HG03066 (cell line): ENCODE data around the gene COX7A1.

Source experiments
- ATAC-seq: cut with Tn5 transposase; IDR thresholded peaks from one replicate; pipeline ENCODE4 v1.9.1; 2021; ENCODE audit warnings: low read depth; ENCODE audit not compliant: unreplicated experiment

The COX7A1 gene

DNA sequence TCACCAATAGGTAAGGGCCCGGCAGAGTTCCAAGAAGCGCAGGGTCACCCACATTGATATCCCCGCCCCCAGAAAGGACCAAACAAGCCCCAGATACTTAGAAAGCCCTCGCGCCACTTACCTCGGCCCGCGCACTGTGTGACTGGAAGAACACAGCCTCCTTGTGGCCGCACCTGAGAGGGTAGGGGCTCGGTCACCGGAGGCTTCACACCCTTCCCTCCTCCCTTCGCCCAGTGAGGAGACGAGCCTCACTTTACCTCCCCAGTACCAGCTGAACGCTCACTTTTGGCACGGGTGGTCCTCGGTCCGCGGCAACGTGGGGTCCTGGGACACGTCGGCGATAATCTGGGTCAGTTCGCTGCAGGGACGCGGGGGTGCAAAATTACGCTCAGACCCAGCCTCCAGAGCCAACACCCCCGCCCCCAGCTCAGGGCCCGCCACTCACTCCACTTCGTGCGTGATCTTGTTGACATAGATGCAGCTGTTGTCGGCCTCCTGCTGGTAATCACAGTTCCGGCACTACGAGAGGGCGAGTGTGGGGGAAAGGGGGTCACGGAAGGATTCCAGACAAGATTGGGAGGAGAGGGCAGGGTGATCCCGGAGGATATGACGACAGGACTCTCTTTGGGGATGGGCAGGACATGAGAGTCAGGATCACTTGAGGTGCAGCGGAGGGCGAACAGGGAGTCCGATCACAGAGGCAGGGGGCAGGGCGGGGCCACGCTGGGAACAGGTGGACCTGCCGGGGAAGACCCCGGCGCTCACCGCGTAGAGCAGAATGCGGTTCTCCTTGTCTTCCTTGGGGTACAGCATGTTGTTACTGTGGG, 38.1 kb downstream of the COX7A1 start:
- ATAC-seq = no peak

DNA sequence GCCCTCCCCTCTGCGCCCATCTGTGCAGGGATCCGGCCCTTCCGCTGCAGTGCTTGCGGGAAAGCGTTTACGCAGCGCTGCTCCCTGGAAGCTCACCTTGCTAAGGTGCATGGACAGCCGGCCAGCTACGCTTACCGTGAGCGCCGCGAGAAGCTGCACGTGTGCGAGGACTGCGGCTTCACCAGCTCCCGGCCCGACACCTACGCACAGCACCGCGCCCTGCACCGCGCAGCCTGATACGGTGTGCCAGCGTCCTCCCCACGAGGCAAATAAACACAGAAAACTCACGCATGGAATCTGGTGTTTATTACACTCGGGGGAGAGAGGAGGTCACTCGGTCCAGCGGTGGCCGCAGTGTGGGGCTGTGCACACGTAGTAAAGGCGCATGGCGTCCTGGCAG, 38.8 kb downstream of the COX7A1 start:
- ATAC-seq = no peak

DNA sequence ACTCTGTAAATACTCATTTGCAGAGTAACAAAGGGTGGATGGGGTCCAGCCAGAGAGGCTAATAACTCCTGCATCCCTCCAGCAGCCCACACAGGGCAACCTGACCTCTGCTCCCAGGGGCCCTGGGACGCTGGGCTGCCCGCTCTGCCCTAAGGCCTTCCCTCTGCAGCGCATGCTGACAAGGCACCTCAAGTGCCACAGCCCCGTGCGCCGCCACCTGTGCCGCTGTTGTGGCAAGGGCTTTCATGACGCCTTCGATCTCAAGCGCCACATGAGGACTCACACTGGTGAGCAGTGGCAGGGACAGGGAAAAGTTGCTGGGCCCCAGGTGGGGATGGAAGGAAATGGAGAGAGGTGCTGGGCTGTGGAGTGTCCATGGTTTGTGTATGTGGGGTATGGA, 39.6 kb downstream of the COX7A1 start:
- ATAC-seq = no peak

DNA sequence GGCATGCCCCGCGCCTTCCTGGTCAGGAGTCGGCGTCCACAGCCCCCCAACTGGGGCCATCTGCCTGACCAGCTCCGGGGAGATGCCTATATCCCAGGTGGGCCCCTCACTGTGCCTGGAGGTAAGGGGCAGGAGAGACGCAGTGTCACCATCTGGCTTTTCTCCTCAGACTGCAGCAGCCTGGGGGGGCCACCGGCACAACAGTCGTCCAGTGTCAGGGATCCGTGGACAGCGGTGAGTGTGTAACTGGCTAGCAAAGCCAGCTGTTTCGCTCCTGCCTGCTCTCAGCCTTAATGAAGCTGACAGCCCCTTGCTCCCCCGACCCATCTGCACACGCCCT, 41.1 kb downstream of the COX7A1 start:
- no peak for ATAC-seq

DNA sequence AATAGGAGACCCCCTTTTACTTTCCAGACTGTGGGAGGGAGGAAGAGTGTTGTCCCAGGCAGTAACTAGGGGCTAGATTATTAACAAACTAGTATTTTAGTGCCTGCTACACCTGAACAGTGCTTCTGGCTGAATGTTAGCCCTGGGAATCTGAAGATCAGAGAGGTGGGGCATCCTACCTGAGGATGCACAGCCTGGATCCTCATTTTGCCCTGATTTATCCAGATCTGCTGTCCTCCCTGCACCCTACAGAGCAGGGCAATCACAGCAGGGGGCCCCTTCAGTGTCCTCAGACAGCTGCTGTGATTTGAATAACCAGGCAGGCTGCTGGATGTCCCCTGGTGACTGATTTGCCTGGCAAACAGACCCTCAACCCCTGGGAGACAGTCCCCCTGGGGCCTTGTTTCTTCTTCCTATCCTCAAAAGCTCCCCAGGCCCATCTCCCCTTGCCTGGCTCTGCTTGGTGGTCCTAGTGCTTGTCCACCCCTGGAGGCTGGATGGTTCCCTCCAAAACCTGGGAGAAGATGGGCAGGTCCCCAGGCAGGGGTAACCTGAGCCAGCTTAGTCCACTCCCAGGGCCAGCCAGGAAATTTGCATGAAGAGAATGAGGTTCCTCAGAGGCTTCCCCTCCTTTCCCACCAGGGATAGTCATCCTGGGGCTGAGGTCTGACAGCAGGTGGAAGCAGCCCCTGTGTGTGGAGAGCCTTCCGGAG, 41.6 kb downstream of the COX7A1 start, which contains the start of gene OVOL3:
Gene OVOL3, plus strand, starts transcription at position 657 of the 713 bp plus-strand sequence. CDS start 60 bp downstream, outside the sequence.
- no peak for ATAC-seq

DNA sequence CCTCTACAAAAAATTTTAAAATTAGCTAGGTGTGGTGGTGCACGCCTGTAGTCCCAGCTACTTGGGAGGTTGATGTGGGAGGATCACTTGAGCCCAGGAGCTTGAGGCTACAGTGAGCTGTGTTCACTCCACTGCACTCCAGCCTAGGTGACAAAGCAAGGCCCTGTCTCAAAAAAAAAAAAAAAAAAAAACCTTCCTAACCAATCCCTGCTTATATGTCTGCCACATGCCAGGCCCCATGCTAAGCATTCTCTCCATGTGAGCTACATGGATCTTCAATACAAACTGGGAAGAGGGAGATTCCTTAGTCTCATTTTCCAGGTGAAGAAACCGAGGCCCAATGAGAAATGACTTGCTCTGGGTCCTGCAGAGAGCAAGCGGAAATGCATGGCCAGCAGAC, 43.6 kb downstream of the COX7A1 start:
- ATAC-seq = no peak

DNA sequence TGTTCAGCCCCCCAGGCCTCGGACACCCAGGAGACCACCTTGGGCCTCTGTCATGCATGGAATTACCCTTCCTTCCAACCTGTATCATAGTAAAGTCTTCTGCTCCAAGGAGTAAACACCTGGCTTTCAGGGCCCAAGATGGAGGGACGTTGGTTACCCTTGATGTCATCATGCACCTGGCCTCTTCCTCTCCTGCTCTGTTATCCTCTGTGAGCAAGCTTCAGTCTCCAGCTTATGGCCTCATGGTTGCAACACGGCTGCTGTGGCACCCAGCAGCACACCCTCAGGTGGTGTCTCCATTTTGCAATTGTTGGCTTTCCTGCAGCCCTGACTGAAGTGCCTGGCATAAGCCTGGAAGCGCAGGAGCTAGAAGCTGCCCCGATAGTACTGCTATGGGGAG, 45.3 kb downstream of the COX7A1 start:
- no peak for ATAC-seq

DNA sequence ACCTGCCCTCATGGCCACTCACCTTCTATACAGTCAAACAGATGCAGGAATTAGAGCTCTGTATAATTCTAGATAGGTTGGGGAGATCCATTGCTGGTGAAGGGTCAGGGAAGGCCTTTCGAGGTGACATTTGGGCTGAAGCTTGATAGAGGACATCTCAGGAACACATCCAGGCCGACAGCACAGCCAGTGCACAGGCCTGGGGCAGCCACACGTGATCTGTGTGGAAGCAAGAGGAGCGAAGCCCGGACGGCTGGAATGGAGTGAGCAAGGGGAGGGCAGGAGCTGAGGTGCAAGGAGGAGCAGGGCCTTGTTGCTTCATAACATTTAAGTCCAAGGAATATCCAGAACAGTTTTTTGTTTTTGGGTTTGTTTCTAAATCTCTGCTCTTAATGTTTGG, 45.8 kb downstream of the COX7A1 start:
- ATAC-seq = no peak

DNA sequence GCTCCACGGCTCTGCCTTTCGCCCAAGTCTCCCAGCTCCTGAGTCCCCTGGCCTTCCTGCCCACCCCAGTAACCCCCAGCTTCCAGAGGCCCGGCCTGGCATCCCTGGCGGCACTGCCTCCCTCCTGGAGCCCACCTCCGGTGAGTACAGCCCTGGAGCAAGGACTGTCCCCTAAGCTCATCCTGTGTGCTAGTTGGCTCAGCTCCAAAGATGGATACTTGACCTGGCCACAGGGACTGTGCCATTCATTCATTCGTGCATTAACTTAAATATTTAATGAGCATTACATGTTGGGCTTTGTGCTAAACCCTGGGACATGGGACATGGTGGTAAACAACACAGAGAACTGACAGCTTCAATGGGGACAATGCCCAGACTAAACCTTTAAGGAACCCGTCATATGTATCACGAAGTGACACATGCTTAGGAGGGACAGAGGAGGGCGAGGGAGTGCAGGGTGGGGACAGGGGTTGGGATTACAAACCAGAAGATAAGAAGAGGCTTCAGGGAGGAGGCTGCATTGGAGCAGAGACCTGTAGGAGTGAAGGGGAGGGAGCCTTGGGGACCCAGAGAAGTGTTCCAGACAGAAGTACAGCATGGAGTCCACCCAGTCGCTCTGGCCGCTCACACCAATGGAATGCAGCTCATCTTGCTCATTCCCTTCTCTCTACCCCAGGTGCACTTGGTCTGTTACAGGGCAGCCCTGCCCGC, 48.2 kb downstream of the COX7A1 start:
- no peak for ATAC-seq

DNA sequence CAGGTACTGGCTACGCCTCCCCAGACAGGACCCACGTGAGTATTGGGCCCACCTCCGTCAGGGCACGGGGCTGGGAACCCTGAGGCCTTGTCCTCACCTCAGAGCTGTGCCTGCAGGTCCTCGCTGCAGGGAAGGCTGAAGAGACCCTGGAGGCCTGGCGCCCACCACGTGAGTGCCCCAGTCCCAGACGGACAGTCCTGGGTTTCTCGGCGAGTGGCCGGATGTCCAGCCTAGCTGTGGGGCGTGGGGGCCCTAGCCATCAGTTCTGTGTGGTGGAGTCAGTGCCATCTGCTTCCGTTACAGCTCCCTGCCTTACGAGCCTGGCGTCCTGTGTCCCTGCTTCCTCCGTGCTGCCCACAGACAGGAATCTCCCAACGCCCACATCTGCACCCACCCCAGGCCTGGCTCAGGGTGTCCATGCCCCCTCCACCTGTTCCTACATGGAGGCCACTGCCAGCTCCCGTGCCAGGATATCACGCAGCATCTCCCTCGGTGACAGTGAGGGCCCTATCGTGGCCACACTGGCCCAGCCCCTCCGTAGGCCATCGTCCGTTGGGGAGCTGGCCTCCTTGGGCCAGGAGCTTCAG, 49.1 kb downstream of the COX7A1 start:
- no peak for ATAC-seq

DNA sequence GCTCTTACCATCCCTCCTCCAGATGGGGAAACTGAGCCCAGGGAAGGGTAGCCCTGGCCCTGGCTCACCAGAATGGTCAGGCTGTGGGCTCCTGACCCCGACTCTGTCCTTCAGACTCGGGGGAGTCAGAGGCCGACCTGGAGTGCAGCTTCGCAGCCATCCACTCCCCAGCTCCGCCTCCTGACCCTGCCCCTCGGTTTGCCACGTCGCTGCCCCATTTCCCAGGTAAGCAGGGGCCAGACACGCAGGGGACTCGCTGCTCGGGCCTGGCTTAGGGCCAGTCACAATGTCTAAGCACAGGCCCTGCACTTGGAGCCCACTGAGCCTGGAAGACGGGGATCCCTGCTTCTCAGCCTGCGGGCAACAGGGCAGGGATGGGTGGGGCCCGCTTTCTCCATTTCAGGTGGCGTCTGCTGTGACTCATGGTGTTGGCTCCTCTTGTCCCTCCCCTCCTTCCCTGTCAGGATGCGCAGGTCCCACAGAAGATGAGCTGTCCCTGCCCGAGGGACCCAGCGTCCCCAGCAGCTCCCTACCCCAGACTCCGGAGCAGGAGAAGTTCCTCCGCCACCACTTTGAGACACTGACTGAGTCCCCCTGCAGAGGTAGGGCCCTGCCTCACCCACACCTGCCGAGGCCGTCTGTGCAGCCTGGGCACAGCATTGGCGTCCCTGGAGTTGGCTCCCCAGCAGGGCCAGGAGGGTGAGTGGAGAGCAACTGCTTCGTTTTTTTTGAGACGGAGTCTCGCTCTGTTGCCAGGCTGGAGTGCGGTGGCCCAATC, 50.5 kb downstream of the COX7A1 start:
- no peak for ATAC-seq
